ENCODE data around the gene RABGAP1.

Gene RABGAP1

DNA sequence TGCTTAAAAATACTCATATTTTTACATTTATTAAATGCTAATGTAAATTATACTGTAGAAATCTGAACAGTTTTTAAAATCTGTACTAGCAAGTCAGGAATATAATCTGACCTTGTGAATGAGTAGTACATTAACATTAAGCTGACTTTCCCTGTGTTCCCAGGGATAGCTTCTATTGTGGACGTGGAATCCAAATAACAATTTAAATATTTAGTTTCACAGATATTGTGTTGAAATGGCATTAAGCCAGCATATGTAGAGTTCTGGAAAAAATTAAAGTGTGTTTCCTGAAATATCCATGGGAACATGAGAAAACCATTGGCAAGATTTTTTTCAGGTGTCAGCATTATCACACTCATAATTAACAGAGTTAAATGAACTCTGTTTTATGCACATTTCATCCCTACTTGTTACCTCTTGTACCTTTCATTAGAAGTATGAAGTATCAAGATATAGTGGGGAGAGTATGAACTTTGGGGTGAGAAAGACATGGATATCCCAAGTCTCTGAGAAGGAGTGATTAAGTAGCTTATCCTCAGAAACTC lies 5.7 kb downstream of the RABGAP1 start:
- DNase-seq: no peak

DNA sequence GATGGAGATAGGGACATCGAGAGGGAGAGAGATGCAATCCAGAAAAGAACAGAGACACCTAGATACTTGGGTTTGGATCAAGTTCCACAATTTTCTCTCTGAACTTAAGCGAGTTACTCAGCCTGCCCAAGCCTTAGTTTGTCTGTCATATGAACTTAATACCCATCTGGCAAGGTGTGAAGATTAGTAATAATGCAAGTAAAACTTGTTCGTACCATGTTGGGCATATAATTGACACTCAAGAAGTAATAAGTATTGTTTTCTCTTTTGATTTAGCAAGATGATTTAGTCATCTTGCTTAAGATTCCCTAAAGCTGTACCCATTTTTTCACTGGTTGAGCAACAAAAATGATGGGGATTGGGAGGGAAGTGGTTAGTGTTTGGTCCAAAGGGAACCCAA lies 7.5 kb downstream of the RABGAP1 start:
- no peak for DNase-seq

DNA sequence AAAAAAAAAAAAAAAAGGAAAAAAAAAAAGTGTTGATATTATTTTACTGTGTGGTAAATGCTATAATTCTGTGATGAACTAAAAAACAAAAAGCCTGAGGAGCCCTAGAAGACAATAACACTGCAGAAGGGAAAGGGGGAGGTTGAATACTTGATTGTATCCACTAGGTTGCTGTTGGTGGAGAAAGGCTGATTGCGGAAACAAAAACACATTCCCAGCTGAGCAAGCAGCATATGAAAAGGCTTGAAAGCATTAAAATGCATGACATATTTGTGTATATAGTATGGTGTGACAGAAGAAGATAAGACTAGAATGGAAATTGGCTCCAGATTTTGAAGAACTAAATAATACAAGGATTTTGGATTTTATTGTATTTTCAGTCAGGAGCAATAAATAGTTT lies 8.9 kb downstream of the RABGAP1 start:
- no peak for DNase-seq

DNA sequence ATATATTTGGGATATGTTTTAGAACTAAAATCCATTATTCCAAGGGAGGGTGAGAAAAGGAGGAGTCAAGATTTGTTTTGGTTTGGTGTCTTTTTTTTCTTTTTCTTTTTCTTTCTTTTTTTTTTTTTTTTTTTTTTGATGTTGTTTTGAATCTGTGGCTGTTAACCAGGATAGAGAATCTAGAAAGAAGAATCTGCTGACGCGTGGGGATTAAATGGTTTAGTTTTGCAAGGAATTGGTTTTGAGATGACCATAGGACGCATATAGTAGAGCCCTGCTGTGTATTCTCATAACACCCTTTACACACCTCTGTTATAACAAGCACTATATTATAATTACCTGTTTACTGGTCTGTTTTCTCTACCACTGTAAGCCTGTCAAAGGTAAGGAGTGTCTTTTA lies 9.4 kb downstream of the RABGAP1 start:
- no peak for DNase-seq

DNA sequence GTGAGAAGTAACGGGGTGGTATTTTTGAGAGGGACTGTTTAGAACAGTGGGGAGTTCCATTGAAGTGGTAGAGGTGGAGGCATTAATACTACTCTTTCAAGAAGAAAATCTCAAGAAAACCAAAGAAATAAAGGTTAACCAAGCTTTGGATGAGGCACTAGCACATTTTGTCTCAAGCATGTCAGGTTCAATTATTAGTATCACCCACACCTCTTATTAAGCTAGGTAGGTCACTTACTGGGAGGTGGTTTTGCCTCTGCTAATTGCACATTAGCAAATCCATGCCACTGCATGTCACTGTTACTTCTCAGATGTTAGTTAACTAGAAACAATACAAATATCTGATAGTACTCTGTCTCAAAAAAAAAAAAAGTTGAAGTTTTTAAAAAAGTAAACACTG lies 10.2 kb downstream of the RABGAP1 start:
- DNase-seq: no peak

DNA sequence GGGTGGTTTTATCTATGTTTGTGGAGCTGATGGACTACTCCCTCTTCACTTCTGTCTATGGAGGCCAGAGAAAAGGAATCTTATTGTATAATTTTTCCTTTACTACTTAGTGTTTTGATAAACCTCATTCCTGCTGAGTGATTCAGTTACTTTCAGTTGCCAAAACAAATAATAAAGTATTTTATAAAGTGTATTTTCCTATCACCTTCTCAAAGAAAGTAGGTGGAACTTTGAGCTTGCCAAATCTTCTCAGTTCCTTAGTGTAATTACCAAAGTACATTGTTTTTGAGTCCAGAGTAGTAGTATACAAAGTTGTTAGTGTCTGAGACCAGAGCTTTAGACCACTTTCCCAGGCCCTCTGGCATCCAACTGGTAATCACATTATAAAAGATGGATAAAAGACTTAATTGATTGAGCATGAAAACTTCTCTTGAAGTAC lies 13.5 kb downstream of the RABGAP1 start:
- DNase-seq: no peak

DNA sequence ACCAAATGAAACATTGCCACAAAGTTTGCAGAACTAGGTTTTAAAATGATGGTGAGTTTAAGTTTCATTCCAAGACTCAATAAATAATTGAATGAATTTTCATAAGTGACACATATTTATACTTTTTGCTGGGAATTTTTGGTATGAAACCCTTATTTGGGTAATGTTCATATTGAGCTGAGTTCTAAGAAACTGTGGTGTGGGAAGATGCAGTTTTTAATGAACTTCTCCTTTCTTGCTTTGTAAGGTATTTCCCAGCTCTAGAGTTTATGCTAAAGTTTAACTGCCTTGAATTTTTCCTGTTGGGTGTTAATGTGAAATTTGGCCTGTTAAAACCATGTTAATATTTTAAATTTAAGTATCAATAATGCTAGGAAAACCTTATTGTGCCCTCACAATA lies 15.1 kb downstream of the RABGAP1 start:
- no peak for DNase-seq

DNA sequence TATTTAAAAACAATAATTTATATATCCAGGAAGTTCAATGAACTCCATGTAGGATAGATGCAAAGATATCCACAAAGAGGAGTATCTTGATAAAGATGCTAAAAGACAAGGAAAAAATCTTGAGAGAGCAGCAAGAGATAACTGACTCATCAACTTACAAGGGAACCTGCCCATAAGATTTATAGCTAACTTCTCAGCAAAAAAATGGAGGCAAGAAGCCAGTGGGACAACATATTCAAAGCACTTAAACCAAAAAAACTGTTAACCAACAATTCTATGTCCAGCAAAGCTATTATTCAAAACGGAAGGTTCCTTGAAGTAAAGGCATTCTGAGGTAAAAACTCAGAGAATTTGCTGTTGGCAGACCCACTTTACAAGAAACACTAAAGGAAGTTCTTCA lies 20.3 kb downstream of the RABGAP1 start:
- no peak for DNase-seq

DNA sequence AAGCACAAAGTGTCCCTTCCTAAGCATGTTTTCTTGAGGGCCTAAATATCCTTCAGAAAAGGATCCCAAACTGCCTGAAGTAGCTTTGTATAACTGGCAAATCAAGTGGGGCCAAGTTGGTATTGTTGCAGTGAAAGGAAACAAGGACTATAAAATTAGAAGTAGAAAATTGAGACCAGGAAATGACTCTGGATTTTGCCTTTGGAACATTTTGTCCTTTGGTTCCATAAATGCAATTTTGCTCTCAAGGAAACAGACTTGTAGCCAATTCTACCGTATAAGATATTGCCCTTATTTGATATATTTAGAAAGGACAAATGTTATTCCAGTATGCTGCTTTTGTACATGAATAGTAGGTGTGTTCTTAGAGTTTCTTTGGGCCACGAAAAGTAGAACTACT lies 34.4 kb downstream of the RABGAP1 start:
- DNase-seq: no peak

DNA sequence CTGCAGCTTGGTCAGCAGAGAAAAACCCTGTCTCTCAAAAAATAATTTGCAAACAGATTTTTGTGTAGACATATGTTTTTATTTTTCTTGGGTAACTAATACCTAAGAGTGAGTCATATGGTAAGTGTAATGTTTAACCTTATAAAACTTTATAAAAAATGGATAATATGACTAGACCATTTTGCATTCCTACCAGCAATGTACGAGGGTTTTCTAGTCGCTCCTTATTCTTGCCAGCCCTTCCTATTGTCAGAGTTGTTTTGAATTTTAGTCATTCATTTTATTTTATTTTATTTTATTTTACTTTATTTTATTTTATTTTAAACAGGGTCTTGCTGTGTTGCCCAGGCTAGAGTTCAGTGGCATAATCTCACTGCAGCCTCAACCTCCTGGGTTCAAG lies 37.8 kb downstream of the RABGAP1 start:
- DNase-seq: no peak

DNA sequence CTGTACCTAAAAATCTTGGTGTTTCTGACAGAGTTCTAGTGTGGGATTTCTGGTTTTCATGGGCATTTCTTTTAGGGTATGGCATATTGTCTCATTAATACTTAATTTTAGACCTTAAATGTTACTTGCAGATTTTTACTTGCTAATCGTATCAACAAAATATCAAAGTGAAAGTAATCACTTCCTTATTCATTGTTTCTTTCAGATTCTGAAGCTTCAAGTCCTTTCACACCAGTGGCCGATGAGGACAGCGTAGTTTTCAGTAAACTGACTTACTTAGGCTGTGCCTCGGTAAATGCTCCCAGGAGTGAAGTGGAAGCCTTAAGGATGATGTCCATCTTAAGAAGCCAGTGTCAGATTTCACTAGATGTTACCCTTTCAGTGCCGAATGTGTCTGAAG lies 45.2 kb downstream of the RABGAP1 start:
- no peak for DNase-seq

DNA sequence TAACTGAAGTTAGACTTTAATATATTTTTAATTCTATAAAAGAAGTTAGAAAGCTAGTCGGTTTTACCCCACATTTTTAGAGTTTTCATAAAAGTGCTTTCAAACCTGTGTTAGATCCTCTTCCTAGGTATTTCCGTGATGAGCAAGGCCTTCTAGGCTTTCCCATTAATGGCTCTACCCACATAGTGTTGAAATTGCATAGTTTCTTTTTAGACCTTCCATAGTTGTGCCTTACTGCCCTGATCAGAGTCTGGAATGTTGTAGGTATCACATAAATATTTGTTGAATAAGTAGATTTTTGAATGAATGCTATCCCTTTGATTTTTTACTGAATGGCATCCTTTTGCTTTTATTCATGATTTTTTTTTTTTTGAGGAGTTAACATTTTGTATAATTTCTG lies 47.3 kb downstream of the RABGAP1 start:
- DNase-seq: no peak

DNA sequence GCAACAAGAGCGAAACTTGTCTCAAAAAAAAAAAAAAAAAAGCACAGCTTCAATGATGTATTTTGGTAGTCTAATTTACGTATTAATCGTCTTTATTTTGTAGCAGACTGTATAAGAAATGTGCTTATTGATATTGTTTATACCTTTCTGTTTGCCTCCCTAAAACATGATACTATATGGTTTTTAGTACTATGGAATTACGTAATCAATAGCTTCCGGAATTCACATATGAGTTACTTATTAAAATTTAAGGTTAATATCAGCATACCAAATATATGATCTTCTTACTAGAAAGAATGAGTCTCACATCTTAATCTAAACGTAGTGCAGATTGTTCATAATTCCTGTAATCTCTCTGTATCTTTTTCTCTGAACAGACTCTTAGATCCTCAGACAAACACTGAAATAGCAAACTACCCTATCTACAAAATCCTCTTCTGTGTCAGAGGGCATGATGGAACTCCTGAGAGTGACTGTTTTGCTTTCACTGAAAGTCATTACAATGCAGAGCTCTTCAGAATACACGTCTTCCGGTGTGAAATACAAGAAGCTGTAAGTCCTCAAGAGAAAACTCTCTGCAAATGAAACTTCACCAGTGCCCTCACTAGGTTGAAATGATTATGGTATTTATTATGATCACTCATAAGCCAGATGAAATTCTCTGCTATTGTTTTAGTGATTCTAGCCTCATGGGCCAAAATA lies 48.3 kb downstream of the RABGAP1 start:
- no peak for DNase-seq

DNA sequence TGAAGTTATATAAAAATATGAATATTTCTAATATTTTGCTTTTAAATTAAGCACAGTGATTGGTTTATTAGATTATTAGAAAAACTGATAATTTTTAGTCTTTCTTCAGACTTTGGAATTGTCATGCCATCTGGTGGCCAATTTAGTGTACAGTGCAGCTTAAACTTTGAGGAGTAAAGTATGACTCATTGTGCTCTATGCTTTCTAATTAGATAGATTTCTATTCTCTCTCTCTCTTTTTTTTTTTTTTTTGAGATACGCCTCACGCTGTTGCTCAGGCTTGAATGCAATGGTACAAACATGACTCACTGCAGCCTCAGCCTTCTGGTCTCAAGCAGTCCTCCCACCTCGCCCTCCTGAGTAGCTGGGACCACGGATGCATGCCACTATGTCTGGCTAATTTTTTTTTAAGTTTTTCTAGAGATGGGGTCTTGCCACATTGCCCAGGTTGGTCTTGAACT lies 50.6 kb downstream of the RABGAP1 start:
- peak; percentile 1 for DNase-seq

DNA sequence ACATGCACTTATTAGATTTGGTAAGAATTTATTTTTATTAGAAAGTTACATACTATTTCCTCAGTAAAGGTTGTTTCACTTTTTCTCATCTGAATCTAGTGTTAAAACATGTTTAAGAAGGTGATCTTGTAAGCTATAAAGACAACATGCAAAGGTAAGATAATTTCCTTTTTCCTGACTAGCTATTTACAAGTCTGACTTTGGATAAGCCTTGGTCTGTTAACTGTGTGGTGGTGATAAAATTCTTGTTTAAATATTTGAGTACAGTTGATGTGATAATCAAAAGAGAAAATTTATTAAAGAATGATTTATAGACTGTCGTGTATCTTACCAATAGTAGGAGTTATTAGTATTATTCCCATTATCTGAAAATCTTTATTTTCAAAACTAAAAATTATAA lies 55.8 kb downstream of the RABGAP1 start:
- DNase-seq: no peak

DNA sequence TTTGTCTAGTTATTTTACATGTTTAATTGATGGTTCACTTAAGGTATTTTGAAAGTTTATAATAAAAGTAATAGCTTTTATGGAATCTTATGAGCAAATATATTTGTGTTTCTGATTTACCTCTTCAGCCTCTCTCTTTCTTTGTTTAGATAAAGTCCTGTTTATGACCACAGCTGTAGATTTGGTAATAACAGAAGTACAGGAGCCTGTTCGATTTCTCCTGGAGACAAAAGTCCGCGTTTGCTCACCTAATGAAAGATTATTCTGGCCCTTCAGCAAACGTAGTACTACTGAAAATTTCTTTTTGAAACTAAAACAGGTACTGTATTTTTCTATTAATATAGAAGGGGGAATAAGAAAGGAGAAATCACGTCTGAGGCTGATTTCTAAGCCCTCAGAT lies 57.6 kb downstream of the RABGAP1 start:
- DNase-seq: no peak

DNA sequence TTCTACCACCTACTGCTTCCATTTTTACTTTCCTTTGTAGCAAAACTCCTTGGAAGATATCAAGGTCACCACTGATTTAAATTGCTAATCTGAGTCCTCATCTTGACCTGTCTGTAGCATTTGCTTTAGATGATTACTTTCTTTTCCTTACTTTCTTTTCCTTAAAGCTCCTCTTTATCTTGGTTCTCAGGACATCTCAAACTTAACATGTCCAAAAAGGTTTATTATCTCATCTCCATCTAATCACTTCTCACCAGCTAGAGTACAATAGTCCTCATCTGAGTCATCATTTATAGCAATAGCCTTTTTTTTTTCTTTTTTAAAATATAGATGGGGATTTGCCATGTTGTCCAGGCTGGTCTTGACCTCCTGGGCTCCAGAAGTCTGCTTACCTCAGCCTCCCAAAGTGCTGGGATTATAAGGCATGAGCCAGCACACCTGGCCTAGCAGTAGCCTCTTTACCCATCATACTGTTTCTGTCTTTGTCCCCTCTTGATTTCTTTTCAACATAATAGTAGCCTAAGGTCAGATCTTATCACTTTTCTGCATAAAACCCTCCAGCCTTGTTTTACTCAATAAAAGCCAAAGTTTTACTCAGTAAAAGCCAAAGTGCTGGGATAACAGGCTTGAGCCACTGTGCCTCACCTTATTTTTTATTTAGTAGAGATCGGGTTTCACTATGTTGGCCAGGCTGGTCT lies 59.7 kb downstream of the RABGAP1 start:
- DNase-seq: no peak

DNA sequence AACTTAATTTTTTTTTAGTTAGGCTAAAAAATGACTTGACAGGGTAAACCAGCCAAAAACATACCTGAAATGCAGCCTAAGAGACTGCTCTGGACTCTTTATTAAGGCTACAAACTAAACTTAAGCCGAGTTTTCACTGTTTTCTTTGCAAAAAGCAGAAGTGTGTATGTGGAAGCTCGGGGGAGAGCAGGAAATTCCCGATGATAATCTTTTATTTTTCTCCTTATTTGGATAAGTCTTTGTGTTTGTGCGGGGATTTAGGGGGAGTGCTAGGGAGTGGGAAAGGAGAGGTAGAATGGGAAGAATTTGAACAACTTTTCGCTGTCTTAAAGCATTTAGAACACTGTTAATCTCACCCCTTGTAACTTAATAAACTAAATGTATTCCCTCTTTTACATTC lies 61.9 kb downstream of the RABGAP1 start:
- DNase-seq: no peak

DNA sequence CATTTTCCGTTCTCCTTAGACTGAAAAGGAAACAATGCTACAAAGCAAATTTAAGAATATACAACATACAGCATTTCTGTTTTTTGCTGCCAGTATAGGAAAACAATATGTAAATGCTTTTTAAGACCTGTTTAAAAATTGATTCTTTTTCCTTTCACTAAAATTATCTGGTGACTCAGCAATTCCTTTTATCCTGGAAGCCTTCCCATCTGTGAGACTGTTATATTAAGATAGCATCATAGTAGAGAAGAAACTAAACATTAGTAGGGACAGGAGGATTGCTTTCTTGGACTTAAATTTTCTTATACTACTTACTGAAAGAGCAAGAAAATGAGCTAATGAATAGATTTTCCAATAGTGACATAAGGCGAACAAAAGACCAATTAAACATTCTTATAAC lies 62.6 kb downstream of the RABGAP1 start:
- no peak for DNase-seq

DNA sequence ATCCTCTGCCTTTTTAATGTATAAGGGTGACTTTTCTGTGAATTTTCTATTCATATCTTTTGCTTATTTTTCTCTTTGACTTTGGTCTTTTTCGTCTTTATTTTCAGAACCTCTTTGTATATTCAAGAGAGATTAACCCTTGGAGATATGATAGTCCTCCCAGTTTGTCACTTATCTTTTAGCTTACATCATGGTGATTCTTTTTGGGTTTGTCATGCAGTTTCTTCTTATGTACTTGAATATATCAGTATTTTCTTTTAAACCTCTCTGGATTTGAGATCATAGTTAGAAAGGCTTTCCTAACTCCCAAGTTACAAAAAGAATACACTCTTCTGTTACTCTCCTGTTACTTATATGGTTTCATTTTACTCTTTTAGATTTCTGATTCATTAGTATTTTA lies 65.1 kb downstream of the RABGAP1 start:
- no peak for DNase-seq

DNA sequence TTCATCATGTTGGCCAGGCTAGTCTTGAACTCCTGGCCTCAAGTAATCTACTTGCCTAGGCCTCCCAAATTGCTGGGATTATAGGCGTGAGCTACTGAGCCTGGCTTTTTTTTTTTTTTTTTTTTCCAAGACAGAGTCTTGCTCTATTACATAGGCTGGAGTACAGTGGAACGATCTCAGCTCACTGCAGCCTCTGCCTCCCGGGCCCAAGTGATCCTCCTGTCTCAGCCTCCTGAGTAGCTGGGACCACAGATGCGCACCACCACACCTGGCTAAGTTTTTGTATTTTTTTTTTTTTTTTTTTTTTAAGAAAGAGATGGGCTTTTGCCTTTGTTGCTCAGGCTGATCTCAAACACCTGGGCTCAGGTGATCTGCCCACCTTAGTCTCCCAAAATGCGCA lies 66.4 kb downstream of the RABGAP1 start:
- no peak for DNase-seq

DNA sequence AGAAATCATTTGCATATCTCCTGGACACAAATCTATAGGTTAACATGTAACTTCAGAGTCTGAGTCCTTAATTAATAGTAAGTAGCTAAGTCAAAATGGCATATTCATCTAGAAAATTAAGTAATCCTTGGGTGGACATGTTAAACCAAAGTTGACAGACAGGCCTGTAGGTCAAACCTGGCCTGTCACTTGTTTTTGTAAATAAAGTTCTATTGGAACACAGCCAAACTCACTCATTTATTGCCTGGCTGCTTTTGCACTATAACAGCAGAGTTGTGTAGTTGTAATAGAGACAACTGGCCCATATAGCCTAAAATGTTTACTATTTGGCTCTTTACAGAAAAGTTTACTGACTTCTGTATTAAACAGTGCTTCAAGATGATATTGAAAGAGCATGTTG lies 68.1 kb downstream of the RABGAP1 start:
- no peak for DNase-seq

DNA sequence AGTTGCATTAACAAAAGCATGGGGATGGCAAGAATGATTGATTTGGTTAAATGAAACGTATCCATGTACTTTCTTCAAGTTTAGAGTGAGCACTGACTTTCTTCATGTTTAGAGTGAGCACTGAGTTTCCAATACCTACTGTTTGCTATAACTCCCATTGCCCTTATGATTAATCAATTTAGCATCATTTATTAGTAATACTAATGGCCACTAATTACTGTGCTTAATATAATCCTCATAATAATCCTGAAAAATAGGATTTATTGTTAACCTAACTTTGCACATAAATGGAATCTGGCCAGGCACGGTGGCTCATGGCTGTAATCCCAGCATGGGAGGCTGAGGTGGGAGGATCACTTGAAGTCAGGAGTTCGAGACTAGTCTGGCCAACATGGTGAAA lies 70.6 kb downstream of the RABGAP1 start:
- DNase-seq: no peak

DNA sequence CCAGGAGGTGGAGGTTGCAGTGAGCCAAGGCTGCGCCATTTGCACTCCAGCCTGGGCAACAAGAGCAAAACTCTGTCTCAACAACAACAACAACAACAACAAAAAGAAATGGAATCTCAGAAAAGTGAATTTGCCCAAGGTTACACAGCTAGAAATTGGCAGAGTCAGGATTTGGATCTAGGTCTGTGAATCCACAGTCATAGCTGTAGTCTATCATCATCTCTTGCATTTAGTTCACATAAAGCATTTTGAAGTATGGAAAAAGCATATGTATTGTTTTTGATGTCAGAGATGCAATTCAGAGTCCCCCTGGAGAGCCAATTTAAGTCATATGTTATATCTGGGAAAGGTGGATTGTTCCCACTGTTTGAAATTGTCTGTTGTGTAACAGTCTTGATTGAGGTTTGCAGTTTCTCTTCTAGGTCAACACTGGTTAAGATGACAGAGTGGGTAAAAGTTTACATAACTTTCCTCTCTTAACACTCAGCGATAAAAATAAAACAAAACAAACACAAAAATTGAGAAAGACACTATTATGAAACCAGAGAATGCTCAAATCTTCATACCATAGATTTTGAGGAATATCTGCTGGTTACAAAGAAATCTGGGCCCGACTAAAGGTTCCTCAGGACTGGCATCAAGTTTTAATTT lies 71.2 kb downstream of the RABGAP1 start:
- DNase-seq: no peak

Data from NCI-H2171 (cell line).